MCF 10A (cell line): Measurements from ENCODE around the gene FASLG. TPM values are rescaled to one million over a fixed set of nuclear protein-coding genes. Genes with fewer than 3 reads are reported as not detected.
"Not testable (repeated sequence)": the region's sequence is repeated elsewhere in the genome, so short reads cannot be mapped to it uniquely, and the experiment has no call there.

Source experiments
- BruUV-seq: library from RNA; stranded (reverse); fragments of 400-500 nt; replicated peaks from 2 replicates; lab custom pipeline; 2021; lab: Mats Ljungman, UMichigan
- CTCF ChIA-PET: fragments of 300-600 bp; sonication (Branson Sonifier 250); formaldehyde crosslinking; extraction: SDS; loops from one replicate; lab custom pipeline; 2021; ENCODE audit warnings: antibody characterized with exemption, inconsistent platforms; lab: Yijun Ruan, JAX
- POLR2A ChIA-PET: fragments of 300-600, 350-650 bp; sonication (Branson Sonifier 250); formaldehyde crosslinking; extraction: SDS; loops from one replicate; lab custom pipeline; 2020; ENCODE audit warnings: antibody characterized with exemption, inconsistent platforms; lab: Yijun Ruan, JAX
- DNase-seq: peaks from one replicate; pipeline ENCODE4 v3.0.0-alpha.2; 2018; ENCODE audit not compliant: unreplicated experiment
- H3K27ac Mint-ChIP-seq: one replicate; pipeline ENCODE4 v1.8.0; 2022; ENCODE audit warnings: mild to moderate bottlenecking, low read depth, mixed read lengths; ENCODE audit not compliant: unreplicated experiment
- H3K27me3 Mint-ChIP-seq: one replicate; pipeline ENCODE4 v1.8.0; 2022; ENCODE audit warnings: mixed read lengths; ENCODE audit not compliant: insufficient read depth, unreplicated experiment
- H3K36me3 Mint-ChIP-seq: one replicate; pipeline ENCODE4 v1.8.0; 2022; ENCODE audit warnings: mild to moderate bottlenecking, moderate library complexity, mixed read lengths; ENCODE audit not compliant: insufficient read depth, unreplicated experiment
- H3K4me1 Mint-ChIP-seq: one replicate; pipeline ENCODE4 v1.8.0; 2022; ENCODE audit warnings: mixed read lengths; ENCODE audit not compliant: insufficient read depth, unreplicated experiment
- H3K4me3 Mint-ChIP-seq: one replicate; pipeline ENCODE4 v1.8.0; 2022; ENCODE audit warnings: mild to moderate bottlenecking, moderate library complexity, mixed read lengths; ENCODE audit not compliant: unreplicated experiment
- H3K9me3 Mint-ChIP-seq: one replicate; pipeline ENCODE4 v1.8.0; 2022; ENCODE audit warnings: mixed read lengths; ENCODE audit not compliant: unreplicated experiment
- CTCF ChIP-seq: fragments of 200-600 bp; IDR thresholded peaks from one replicate; pipeline ENCODE4 v1.8.0; 2022; ENCODE audit warnings: antibody characterized with exemption, mild to moderate bottlenecking; ENCODE audit not compliant: unreplicated experiment
- intact Hi-C: fragments of 100-400 bp; cut with micrococcal nuclease; formaldehyde crosslinking; loops from 2 replicates; pipeline ENCODE4 v1.14.1; 2022
- total RNA-seq: library from RNA; stranded (reverse); gene quantifications from 2 replicates; pipeline ENCODE4 v1.2.3, GENCODE V29; 2022

Gene FASLG
- total RNA-seq, 1 experiment from 2014 or later: not detected

- no peak for DNase-seq
- CTCF ChIA-PET: interaction anchor here (1.7 kb wide), 1 partner anchor 40 kb away, joined by 5 read pairs; no protein-coding TSS in a partner anchor
- intact Hi-C loops: no loop called here
- Mint-ChIP-seq H3K27me3 (no peaks in the 10 kb centered on the region), H3K4me1 (no peaks in the 10 kb centered on the region), H3K36me3 (no peaks in the 10 kb centered on the region), H3K9me3 (no peaks in the 10 kb centered on the region), H3K4me3 (no peak overlapping the region), H3K27ac (no peak overlapping the region)
- no peak for TF ChIP-seq CTCF
- POLR2A ChIA-PET: no interaction called here
- BruUV-seq: no TSS peak
Observed at GRCh38 chr1:172680244-172680643, 21.3 kb downstream of the FASLG start.

GRCh38 chr1:172680733-172681275, 21.9 kb downstream of the FASLG start:
- ChIA-PET CTCF (interaction anchor here (0.6 kb wide), 1 partner anchor 690 kb away, joined by 3 read pairs; no protein-coding TSS in a partner anchor), POLR2A (no interaction called here)
- H3K4me3 Mint-ChIP-seq: no peak overlapping the region
- TF ChIP-seq CTCF: no peak
- DNase-seq: no peak
- H3K9me3 Mint-ChIP-seq: no peaks in the 10 kb centered on the region
- no peaks in the 10 kb centered on the region for H3K4me1 Mint-ChIP-seq
- intact Hi-C loops: no loop called here
- BruUV-seq: no TSS peak
- H3K36me3 Mint-ChIP-seq: no peaks in the 10 kb centered on the region
- no peak overlapping the region for H3K27ac Mint-ChIP-seq
- H3K27me3 Mint-ChIP-seq: no peaks in the 10 kb centered on the region

- ChIA-PET POLR2A (no interaction called here), CTCF (no interaction called here)
- TF ChIP-seq CTCF: no peak
- Mint-ChIP-seq H3K4me3 (no peak overlapping the region), H3K27me3 (no peaks in the 10 kb centered on the region), H3K4me1 (no peaks in the 10 kb centered on the region), H3K36me3 (no peaks in the 10 kb centered on the region), H3K9me3 (no peaks in the 10 kb centered on the region), H3K27ac (no peak overlapping the region)
- DNase-seq: no peak
- intact Hi-C loops: no loop called here
- BruUV-seq: no TSS peak
Observed at GRCh38 chr1:172682812-172683211, 23.9 kb downstream of the FASLG start.

- H3K36me3 Mint-ChIP-seq: no peaks in the 10 kb centered on the region
- no TSS peak for BruUV-seq
- no peaks in the 10 kb centered on the region for H3K27me3 Mint-ChIP-seq
- no peak overlapping the region for H3K27ac Mint-ChIP-seq
- no peak for TF ChIP-seq CTCF
- no peaks in the 10 kb centered on the region for H3K9me3 Mint-ChIP-seq
- POLR2A ChIA-PET: interaction anchor here (0.9 kb wide), 1 partner anchor 9 kb away, joined by 3 read pairs; no protein-coding TSS in a partner anchor
- intact Hi-C loops: no loop called here
- CTCF ChIA-PET: no interaction called here
- no peak overlapping the region for H3K4me3 Mint-ChIP-seq
- DNase-seq: no peak
- H3K4me1 Mint-ChIP-seq: no peaks in the 10 kb centered on the region
Observed at GRCh38 chr1:172686143-172686542, 27.2 kb downstream of the FASLG start.

- H3K27ac Mint-ChIP-seq, intact Hi-C loops, H3K9me3 Mint-ChIP-seq, H3K4me3 Mint-ChIP-seq, H3K4me1 Mint-ChIP-seq, H3K27me3 Mint-ChIP-seq, DNase-seq, H3K36me3 Mint-ChIP-seq, BruUV-seq: not testable (repeated sequence)
- ChIA-PET CTCF (interaction anchor here (0.6 to 1.3 kb wide), 3 partner anchors 11 to 215 kb away, joined by 3 to 4 read pairs (median 3); no protein-coding TSS in a partner anchor), POLR2A (interaction anchor here (0.6 to 0.7 kb wide), 3 partner anchors 24 to 237 kb away, joined by 3 read pairs; no protein-coding TSS in a partner anchor)
Observed at GRCh38 chr1:172688428-172689085, 29.7 kb downstream of the FASLG start.

- intact Hi-C loops, CTCF ChIA-PET, BruUV-seq: not testable (repeated sequence)
Observed at GRCh38 chr1:172690925-172691324, 32.0 kb downstream of the FASLG start.

More at GRCh38 chr1:172690925-172691324, 32.0 kb downstream of the FASLG start:
- POLR2A ChIA-PET: interaction anchor here (0.6 kb wide), 1 partner anchor 155 kb away, joined by 5 read pairs; no protein-coding TSS in a partner anchor
- not testable (repeated sequence) for H3K4me3 Mint-ChIP-seq, H3K4me1 Mint-ChIP-seq, H3K36me3 Mint-ChIP-seq, H3K27ac Mint-ChIP-seq, H3K9me3 Mint-ChIP-seq, H3K27me3 Mint-ChIP-seq
- peak; percentile 2 for DNase-seq
